Endothelial cell of umbilical vein (primary cell): Measurements from ENCODE around the gene ANO6. TPM values are rescaled to one million over a fixed set of nuclear protein-coding genes. Genes with fewer than 3 reads are reported as not detected.

ENCODE experiments used
- BruUV-seq: library from RNA; stranded (reverse); fragments of 400-500 nt; replicated peaks from 2 replicates; lab custom pipeline; 2021; lab: Mats Ljungman, UMichigan
- CTCF ChIA-PET: fragments of 300-600, 350-600 bp; sonication (Branson Sonifier 250); formaldehyde crosslinking; loops from one replicate; lab custom pipeline; 2021; ENCODE audit warnings: antibody characterized with exemption, inconsistent platforms; lab: Charles Lee
- POLR2A ChIA-PET: fragments of 300-600, 350-600 bp; sonication (Branson Sonifier 250); formaldehyde crosslinking; loops from one replicate; lab custom pipeline; 2021; ENCODE audit warnings: antibody characterized with exemption, inconsistent platforms; lab: Charles Lee
- DNase-seq: peaks from one replicate; pipeline ENCODE4 v3.0.0-alpha.2; 2011; ENCODE audit warnings: low read depth, low spot score
- FAIRE-seq: peaks from 2 replicates; lab custom pipeline; 2011; peaks lifted over from hg19 to GRCh38; lab: Jason Lieb, UNC
- H2AFZ ChIP-seq: 2 replicates; pipeline ENCODE4 v1.6.0; 2012; ENCODE audit warnings: low read depth, low read length, control low read depth, inconsistent platforms
- H3K27ac ChIP-seq: 2 replicates; pipeline ENCODE4 v1.5.1; 2011; ENCODE audit warnings: low read depth, mild to moderate bottlenecking, control low read depth, low read length, moderate library complexity; ENCODE audit not compliant: insufficient read depth
- H3K27me3 ChIP-seq, 2 experiments: 2 replicates each; pipeline versions ENCODE4 v1.6.0 to v1.6.1; 2011; ENCODE audit warnings: low read length in 2 of 2, mixed read lengths in 1 of 2; ENCODE audit not compliant: control insufficient read depth in 2 of 2, insufficient read depth in 2 of 2
- H3K36me3 ChIP-seq, 2 experiments: 2 replicates in 1 of 2; 3 replicates in 1 of 2; pipeline ENCODE4 v1.5.1; 2011; ENCODE audit warnings: low read length in 2 of 2, mild to moderate bottlenecking in 1 of 2, moderate library complexity in 1 of 2; ENCODE audit not compliant: control insufficient read depth in 2 of 2, insufficient read depth in 2 of 2; ENCODE audit errors: extremely low read depth in 1 of 2
- H3K4me1 ChIP-seq: 3 replicates; pipeline ENCODE4 v1.5.1; 2011; ENCODE audit warnings: mild to moderate bottlenecking, low read length; ENCODE audit not compliant: control insufficient read depth, insufficient read depth; ENCODE audit errors: extremely low read depth
- H3K4me2 ChIP-seq: 2 replicates; pipeline ENCODE4 v1.6.1; 2011; ENCODE audit warnings: low read length, control low read depth, mixed read lengths; ENCODE audit not compliant: insufficient read depth
- H3K4me3 ChIP-seq, 3 experiments: fragments of 200-600 bp in 1 of 3; sonication (generic), shearing (Covaris generic) in 1 of 3; replicated peaks in 1 of 3; 2 replicates each; pipeline ENCODE4 v1.5.1; 2011 to 2016; ENCODE audit warnings: control low read depth in 3 of 3, low read length in 3 of 3, mild to moderate bottlenecking in 2 of 3, inconsistent platforms in 1 of 3, low read depth in 1 of 3, moderate library complexity in 1 of 3; ENCODE audit not compliant: insufficient read depth in 1 of 3
- H3K79me2 ChIP-seq: 2 replicates; pipeline ENCODE4 v1.6.0; 2012; ENCODE audit warnings: low read length, inconsistent platforms; ENCODE audit not compliant: control insufficient read depth, insufficient read depth
- H3K9ac ChIP-seq: replicated peaks from 2 replicates; pipeline ENCODE3; 2011; ENCODE audit warnings: low read length, control low read depth; ENCODE audit not compliant: insufficient read depth; ENCODE audit errors: extremely low read depth
- H3K9me1 ChIP-seq: replicated peaks from 3 replicates; pipeline ENCODE4 v1.6.0; 2011; ENCODE audit warnings: mild to moderate bottlenecking, low read length; ENCODE audit not compliant: control insufficient read depth, insufficient read depth; ENCODE audit errors: extremely low read depth
- H3K9me3 ChIP-seq: replicated peaks from 2 replicates; pipeline ENCODE4 v1.5.1; 2012; ENCODE audit warnings: low read length, inconsistent platforms; ENCODE audit not compliant: control insufficient read depth, insufficient read depth
- H4K20me1 ChIP-seq: replicated peaks from 2 replicates; pipeline ENCODE3; 2011; ENCODE audit warnings: mild to moderate bottlenecking, low read length; ENCODE audit not compliant: control insufficient read depth, insufficient read depth; ENCODE audit errors: extremely low read depth
- EZH2 ChIP-seq: IDR thresholded peaks from 2 replicates; pipeline ENCODE4 v1.6.1; 2012; ENCODE audit warnings: borderline replicate concordance, low read depth, mild to moderate bottlenecking, moderate library complexity, low read length, inconsistent platforms; ENCODE audit not compliant: severe bottlenecking
- FOS ChIP-seq: IDR thresholded peaks from 2 replicates; pipeline ENCODE4 v1.6.1; 2011; ENCODE audit warnings: mild to moderate bottlenecking, low read length, moderate library complexity, borderline replicate concordance; ENCODE audit not compliant: insufficient read depth
- GATA2 ChIP-seq: IDR thresholded peaks from 2 replicates; pipeline ENCODE4 v1.7.0; 2011; ENCODE audit warnings: low read depth, mild to moderate bottlenecking, moderate library complexity, mixed read lengths, low read length; ENCODE audit not compliant: insufficient read length, insufficient read depth
- JUN ChIP-seq: IDR thresholded peaks from 2 replicates; pipeline ENCODE4 v1.6.1; 2011; ENCODE audit warnings: borderline replicate concordance, low read depth; ENCODE audit not compliant: insufficient read length, insufficient read depth
- MYC ChIP-seq: IDR thresholded peaks from one replicate; pipeline ENCODE4 v1.6.1; 2011; ENCODE audit warnings: mild to moderate bottlenecking, low read depth, low read length
- POLR2A ChIP-seq: IDR thresholded peaks from 2 replicates; pipeline ENCODE4 v1.6.1; 2012; ENCODE audit warnings: low read depth, mild to moderate bottlenecking, control low read depth, low read length
- POLR2AphosphoS5 ChIP-seq: IDR thresholded peaks from 2 replicates; pipeline ENCODE4 v1.6.1; 2012; ENCODE audit warnings: low read depth, mild to moderate bottlenecking, control low read depth, low read length, moderate library complexity; ENCODE audit not compliant: insufficient read depth
- dilution Hi-C: fragments of 300-500 bp; cut with MboI; formaldehyde crosslinking; loops from one replicate; pipeline ENCODE4 v1.15.0; 2019; ENCODE audit warnings: low sequenced_read_pairs; ENCODE audit not compliant: extremely low pct_ligation_motif_present
- intact Hi-C: fragments of 100-400 bp; cut with micrococcal nuclease; formaldehyde crosslinking; loops from one replicate; pipeline ENCODE4 v1.10.0; 2022
- polyA plus RNA-seq, 4 experiments: library from polyadenylated mRNA; depleted of rRNA in 3 of 4; stranded (reverse) in 3 of 4; unstranded in 1 of 4; fragments of >200 nt; gene quantifications; 2 replicates each; pipeline versions ENCODE4 v1.2.1 to v1.2.3, GENCODE V29; 2011 to 2012; ENCODE audit warnings: missing spikeins in 1 of 4
- total RNA-seq: library from RNA; stranded (reverse); gene quantifications from 2 replicates; pipeline ENCODE4 v1.2.3, GENCODE V29; 2021
- TF ChIP-seq, protein P1 (sequence below), 2 donors: IDR thresholded peaks; 1 replicate in 1 of 2; 2 replicates in 1 of 2; pipeline ENCODE4 v1.5.1; 2011; ENCODE audit warnings: low read length in 2 of 2, mild to moderate bottlenecking in 2 of 2, moderate library complexity in 2 of 2, control low read depth in 1 of 2, inconsistent platforms in 1 of 2, low read depth in 1 of 2; ENCODE audit not compliant: insufficient read depth in 1 of 2; ENCODE audit errors: extremely low read depth in 1 of 2
- TF ChIP-seq, protein P2 (sequence below): IDR thresholded peaks from 2 replicates; pipeline ENCODE4 v1.6.1; 2011; ENCODE audit not compliant: insufficient read depth, insufficient read length

The ANO6 gene
- total and polyA plus RNA-seq, 2 donors (not counting 3 experiments of a cell fraction or from before 2014, with no cell fraction given) = 21.3 to 67.6 TPM

DNA sequence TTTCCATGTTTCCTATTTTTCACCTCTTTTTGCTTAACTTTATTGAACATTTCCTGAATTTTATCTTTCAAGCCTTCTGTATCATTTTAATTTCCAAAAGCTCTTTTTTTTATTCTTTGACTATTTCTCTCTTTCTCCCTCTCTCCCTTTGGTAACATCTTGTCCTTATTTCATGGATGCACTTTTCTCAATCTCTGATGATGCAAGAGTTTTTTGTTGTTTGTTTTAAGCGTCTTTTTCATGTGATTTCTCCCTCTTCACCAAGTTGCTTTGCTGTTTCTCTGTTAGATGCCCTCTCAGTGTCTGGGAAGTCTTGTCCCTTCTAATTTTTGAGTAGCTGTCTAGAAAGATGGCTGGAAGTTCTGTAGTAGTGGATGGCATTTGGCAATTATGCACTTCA is 62.6 kb downstream of the ANO6 start:
- H3K27ac ChIP-seq = no peak overlapping the region
- dilution Hi-C loops = no loop called here
- H3K4me3 ChIP-seq = no peak overlapping the region
- FAIRE-seq = no peak
- DNase-seq = no peak
- TF ChIP-seq FOS (no peak), POLR2AphosphoS5 (no peak), GATA2 (no peak), JUN (no peak), MYC (no peak), POLR2A (no peak), EZH2 (no peak)
- TF ChIP-seq, protein P1, sequence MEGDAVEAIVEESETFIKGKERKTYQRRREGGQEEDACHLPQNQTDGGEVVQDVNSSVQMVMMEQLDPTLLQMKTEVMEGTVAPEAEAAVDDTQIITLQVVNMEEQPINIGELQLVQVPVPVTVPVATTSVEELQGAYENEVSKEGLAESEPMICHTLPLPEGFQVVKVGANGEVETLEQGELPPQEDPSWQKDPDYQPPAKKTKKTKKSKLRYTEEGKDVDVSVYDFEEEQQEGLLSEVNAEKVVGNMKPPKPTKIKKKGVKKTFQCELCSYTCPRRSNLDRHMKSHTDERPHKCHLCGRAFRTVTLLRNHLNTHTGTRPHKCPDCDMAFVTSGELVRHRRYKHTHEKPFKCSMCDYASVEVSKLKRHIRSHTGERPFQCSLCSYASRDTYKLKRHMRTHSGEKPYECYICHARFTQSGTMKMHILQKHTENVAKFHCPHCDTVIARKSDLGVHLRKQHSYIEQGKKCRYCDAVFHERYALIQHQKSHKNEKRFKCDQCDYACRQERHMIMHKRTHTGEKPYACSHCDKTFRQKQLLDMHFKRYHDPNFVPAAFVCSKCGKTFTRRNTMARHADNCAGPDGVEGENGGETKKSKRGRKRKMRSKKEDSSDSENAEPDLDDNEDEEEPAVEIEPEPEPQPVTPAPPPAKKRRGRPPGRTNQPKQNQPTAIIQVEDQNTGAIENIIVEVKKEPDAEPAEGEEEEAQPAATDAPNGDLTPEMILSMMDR (IDR thresholded peaks at IDR 0.05; ENCODE audit: extremely low read depth in 1 of 2, insufficient read depth in 1 of 2, low read depth in 1 of 2, low read length in 2 of 2) = no peak
- TF ChIP-seq, protein P2, sequence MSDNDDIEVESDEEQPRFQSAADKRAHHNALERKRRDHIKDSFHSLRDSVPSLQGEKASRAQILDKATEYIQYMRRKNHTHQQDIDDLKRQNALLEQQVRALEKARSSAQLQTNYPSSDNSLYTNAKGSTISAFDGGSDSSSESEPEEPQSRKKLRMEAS = no peak
- no TSS peak for BruUV-seq
- no peaks in the 10 kb centered on the region for H3K27me3 ChIP-seq
- POLR2A ChIA-PET = no interaction called here
- no peaks in the 10 kb centered on the region for H3K9me1 ChIP-seq
- CTCF ChIA-PET = interaction anchor here (3.5 kb wide), 1 partner anchor 10 kb away, joined by 8 read pairs; no protein-coding TSS in a partner anchor
- no peak overlapping the region for H3K9ac ChIP-seq
- intact Hi-C loops = loop anchor here (10.0 kb wide), 1 partner anchor 716 kb away; the partner anchor contains the start of gene SCAF11
- peaks cover 20% of the 10 kb centered on the region for H3K4me1 ChIP-seq
- H3K79me2 ChIP-seq = peaks cover 40% of the 10 kb centered on the region
- H3K9me3 ChIP-seq = no peaks in the 10 kb centered on the region
- H3K4me2 ChIP-seq = no peak overlapping the region
- no peak overlapping the region for H2AFZ ChIP-seq
- no peaks in the 10 kb centered on the region for H4K20me1 ChIP-seq
- peaks cover 0 to 2% of the 10 kb centered on the region in 2 experiments for H3K36me3 ChIP-seq
